ENCODE data around the gene PNLIPRP2.

PNLIPRP2 gene

GRCh38 chr10:116620423-116621400, at the start of gene PNLIPRP2:
TSS of gene PNLIPRP2 (plus strand) at chr10:116620953.
- no peak for DNase-seq

GRCh38 chr10:116574797-116575196, 46.0 kb upstream of the PNLIPRP2 start:
- DNase-seq, result no peak

- no peak for DNase-seq
Measured at GRCh38 chr10:116587878-116588591, 32.7 kb upstream of the PNLIPRP2 start.

GRCh38 chr10:116588995-116589394, 31.8 kb upstream of the PNLIPRP2 start:
- DNase-seq, result no peak

DNA sequence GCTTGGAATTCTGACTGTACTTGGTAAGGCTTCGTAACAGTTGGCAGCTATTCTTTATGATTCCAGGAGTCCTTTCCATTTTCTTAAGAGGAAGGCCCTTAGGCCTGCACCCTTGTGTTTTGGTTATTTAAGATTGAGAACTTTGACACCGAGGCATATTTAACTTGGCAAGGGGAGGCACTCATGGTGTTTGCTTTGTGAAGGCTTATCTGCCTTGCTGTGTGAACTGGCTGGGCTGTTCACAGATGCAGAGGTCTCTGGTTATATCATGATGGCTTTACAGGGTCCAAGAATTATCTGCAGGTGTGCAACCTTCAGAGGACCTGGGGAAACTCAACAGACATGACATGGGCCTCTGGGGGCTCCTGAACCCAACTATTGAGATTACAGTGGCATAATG, 30.8 kb upstream of the PNLIPRP2 start:
- DNase-seq, result no peak

GRCh38 chr10:116590590-116591444, 29.9 kb upstream of the PNLIPRP2 start, which contains the start of gene PNLIPRP1:
TSS of gene PNLIPRP1 (plus strand) at chr10:116590959. CDS start at chr10:116591130, 171 bp downstream.
- DNase-seq, result no peak

- DNase-seq, result no peak
Measured at GRCh38 chr10:116593139-116593740, 27.5 kb upstream of the PNLIPRP2 start.

DNA sequence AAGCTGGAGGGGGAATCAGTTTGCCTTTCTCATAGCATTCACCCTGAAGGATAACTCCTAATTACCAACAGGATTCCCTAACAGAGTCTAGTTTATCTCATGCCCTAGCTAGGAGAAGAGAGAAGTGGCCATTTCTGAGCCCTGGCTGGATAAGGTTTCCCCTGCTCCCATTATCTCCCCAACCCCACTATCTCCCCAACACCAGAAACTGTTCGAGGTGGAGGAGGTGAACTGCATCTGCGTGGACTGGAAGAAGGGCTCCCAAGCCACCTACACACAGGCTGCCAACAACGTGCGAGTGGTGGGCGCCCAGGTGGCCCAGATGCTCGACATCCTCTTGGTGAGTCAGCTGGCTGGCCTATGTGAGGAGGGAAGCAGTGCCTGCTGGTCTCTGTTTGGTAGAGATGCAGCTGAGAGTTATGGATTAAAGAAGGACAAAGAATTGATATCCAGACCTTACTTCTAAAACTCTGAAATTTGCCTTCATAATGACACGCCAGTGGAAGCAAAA, 26.2 kb upstream of the PNLIPRP2 start:
- no peak for DNase-seq

- no peak for DNase-seq
Measured at GRCh38 chr10:116596062-116596461, 24.7 kb upstream of the PNLIPRP2 start.

GRCh38 chr10:116597543-116597942, 23.2 kb upstream of the PNLIPRP2 start:
- DNase-seq, result no peak

DNA sequence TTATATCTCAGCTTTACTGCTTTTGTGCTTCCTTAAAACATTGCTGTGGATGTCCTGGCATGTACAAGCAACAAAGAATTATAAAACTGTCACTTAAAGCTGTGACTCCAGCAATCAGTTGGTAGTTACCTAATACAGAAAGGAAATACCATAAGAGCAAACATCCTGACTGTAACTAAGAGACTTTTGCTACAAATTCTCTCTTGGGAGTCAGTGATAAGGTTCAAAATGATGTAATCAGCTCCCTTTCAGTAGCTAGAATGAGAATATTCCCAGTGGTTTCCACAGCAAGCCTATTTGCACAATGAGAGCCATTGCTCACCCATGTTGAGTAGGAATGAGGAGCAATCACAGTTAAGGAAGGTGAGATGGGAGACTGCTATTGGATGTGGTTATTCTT, 22.4 kb upstream of the PNLIPRP2 start:
- no peak for DNase-seq

DNA sequence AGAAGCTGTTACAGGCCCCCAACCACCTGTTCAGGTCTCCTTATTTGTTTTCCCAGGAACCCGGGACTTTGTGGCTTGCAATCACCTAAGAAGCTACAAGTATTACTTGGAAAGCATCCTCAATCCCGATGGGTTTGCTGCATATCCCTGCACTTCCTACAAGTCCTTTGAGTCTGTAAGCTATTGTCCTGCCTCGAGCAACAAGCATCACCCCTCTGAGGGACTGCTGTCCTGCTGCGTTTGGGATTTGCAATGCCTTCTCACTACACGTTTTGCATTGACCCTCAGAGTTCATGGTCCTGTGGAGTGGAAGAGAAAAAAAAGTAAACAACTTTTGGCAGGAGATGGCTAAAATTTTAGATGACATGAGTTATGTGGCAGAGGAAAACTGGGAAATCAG, 20.8 kb upstream of the PNLIPRP2 start:
- no peak for DNase-seq

DNA sequence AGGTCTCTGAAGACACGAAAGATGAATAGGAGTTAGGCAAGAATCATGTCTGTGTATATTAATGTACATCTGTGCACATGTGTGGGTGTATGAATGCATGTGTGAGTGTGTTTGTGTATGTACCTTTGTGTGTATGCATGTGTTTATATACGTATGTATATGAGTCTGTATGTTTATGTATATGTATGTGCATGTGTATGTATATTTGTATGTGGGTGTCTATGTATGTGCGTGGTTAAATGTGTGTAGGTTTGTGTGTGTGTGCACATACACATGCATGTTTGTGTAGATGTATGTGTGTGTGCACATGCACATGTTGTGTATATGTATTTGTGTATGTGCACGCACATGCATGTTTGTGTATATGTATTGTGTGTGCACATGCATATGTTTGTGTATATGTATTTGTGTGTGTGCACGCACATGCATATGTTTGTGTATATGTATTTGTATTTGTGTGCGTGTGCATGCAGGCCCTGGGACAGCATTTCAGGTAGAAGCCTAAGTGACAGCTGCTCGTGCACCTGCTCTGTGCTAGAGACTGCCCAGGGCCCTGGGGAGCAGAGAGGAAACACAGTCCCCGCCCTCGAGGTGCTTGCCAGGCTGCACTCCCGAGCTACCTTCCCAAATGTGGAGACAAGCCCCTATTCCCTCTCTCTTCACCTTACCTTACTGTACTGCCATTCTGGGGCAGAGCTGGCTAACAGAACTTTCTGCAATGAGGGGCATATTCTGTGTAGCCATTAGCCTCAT, 17.9 kb upstream of the PNLIPRP2 start:
- no peak for DNase-seq

DNA sequence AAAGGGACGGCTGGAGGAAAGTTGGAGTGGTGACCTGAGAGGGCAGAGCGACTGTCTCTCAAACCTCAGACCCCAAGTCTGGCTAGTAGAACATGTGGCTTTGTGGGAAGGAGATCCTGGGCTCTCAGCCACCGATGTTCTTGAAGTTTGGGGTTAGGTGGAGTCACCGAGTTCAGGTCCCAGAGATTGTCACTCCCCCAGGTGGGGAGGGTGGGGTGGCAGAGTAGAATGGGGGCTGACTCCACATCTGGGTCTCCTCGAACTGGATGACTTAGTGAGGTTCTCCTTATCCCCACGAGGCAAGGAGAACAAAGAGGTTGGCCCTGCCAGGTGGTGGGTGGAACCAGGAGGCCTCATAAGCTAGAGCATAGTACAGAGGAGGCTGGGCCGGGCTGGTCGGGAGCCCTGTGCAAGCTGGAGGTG, 14.7 kb upstream of the PNLIPRP2 start:
- no peak for DNase-seq

- no peak for DNase-seq
Measured at GRCh38 chr10:116607336-116607735, 13.4 kb upstream of the PNLIPRP2 start.

- DNase-seq, result no peak
Measured at GRCh38 chr10:116608686-116609594, 11.8 kb upstream of the PNLIPRP2 start.

GRCh38 chr10:116610443-116611152, 10.2 kb upstream of the PNLIPRP2 start:
- no peak for DNase-seq

DNA sequence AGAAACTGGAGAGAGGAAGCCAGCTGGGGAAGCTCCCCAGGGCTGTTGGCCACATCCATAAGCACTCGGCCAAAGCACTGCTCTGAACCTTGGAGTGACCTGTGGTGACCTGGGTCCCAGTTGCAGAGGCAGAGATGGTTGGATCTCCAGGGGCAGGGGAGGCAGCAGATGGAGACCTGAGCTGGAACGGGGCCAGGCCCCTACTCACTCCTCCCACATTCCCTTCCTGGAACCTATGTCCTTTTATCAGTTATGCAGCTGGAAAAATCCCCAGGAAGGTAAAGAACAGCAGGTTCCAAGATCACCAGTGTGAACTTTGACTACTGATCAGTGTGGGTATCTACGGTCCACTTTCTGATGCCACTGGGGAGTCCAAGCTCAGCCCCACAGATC, 9.6 kb upstream of the PNLIPRP2 start:
- DNase-seq, result no peak

GRCh38 chr10:116612107-116612769, 8.5 kb upstream of the PNLIPRP2 start:
- no peak for DNase-seq
